ENCODE data around the gene ACAP1. TPM values are rescaled to one million over a fixed set of nuclear protein-coding genes. Genes with fewer than 3 reads are reported as not detected.

ACAP1 gene
- total RNA-seq, 2 donors from 2014 or later = 0.99 to 2.1 TPM

- DNase-seq = no peak
- H3K27ac ChIP-seq = no peak overlapping the region
- 95 to 98% methylated on average over 3 of the region's 3 CpGs for WGBS, 2 donors
- TF ChIP-seq, protein P1, sequence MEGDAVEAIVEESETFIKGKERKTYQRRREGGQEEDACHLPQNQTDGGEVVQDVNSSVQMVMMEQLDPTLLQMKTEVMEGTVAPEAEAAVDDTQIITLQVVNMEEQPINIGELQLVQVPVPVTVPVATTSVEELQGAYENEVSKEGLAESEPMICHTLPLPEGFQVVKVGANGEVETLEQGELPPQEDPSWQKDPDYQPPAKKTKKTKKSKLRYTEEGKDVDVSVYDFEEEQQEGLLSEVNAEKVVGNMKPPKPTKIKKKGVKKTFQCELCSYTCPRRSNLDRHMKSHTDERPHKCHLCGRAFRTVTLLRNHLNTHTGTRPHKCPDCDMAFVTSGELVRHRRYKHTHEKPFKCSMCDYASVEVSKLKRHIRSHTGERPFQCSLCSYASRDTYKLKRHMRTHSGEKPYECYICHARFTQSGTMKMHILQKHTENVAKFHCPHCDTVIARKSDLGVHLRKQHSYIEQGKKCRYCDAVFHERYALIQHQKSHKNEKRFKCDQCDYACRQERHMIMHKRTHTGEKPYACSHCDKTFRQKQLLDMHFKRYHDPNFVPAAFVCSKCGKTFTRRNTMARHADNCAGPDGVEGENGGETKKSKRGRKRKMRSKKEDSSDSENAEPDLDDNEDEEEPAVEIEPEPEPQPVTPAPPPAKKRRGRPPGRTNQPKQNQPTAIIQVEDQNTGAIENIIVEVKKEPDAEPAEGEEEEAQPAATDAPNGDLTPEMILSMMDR (IDR thresholded peaks at IDR 0.05) = no peak
- TF ChIP-seq POLR2A (IDR thresholded peaks at IDR 0.05) = no peak
- no peaks in the 10 kb centered on the region for H3K36me3 ChIP-seq (replicated peaks in 1 of 2; ENCODE audit: insufficient read depth in 1 of 2, low read depth in 2 of 2)
- no peaks in the 10 kb centered on the region for H3K27me3 ChIP-seq
- no peak overlapping the region for H3K4me3 ChIP-seq
- ATAC-seq = no peak
- H3K4me1 ChIP-seq = peaks cover 24% of the 10 kb centered on the region
- intact Hi-C loops (cut with DNase I) = no loop called here
- H3K9me3 ChIP-seq = no peaks in the 10 kb centered on the region
These were observed 42.8 kb downstream of the ACAP1 start for GRCh38 chr17:7379134-7379533.

GRCh38 chr17:7380321-7380720, 44.0 kb downstream of the ACAP1 start:
- no peaks in the 10 kb centered on the region for H3K36me3 ChIP-seq (replicated peaks in 1 of 2; ENCODE audit: insufficient read depth in 1 of 2, low read depth in 2 of 2)

GRCh38 chr17:7380855-7381683, 44.7 kb downstream of the ACAP1 start, which contains the start of gene TNK1:
Gene TNK1 (plus strand): TSS chr17:7381089. CDS start chr17:7382927, 1,838 bp downstream.
- H3K9me3 ChIP-seq = no peaks in the 10 kb centered on the region
- intact Hi-C loops (cut with DNase I) = no loop called here
- DNase-seq (peak; percentile 72 to 87 (median 82)), ATAC-seq (peak; percentile 88)
- no peaks in the 10 kb centered on the region for H3K36me3 ChIP-seq (replicated peaks in 1 of 2; ENCODE audit: insufficient read depth in 1 of 2, low read depth in 2 of 2)
- peak within 1 kb of the TSS; percentile 46 to 87 for H3K4me3 ChIP-seq
- peaks cover 24% of the 10 kb centered on the region for H3K4me1 ChIP-seq
- H3K27ac ChIP-seq = peak within 1 kb of the TSS; percentile 65 to 85 (median 82)
- WGBS, 2 donors = 2% methylated on average over 33 to 52 of the region's 52 CpGs
- TF ChIP-seq, protein P1 (IDR thresholded peaks at IDR 0.05) = peak in 2 of 7 experiments; percentile 5 to 16
- TF ChIP-seq POLR2A (IDR thresholded peaks at IDR 0.05) = peak; percentile 67 to 86 (median 83)
- no peaks in the 10 kb centered on the region for H3K27me3 ChIP-seq

More at GRCh38 chr17:7380321-7380720, 44.0 kb downstream of the ACAP1 start:
- intact Hi-C loops (cut with DNase I) = no loop called here
- Histone ChIP-seq H3K27ac (peak overlapping the region; percentile 65 to 85 (median 82)), H3K4me1 (peaks cover 24% of the 10 kb centered on the region), H3K9me3 (no peaks in the 10 kb centered on the region), H3K27me3 (no peaks in the 10 kb centered on the region), H3K4me3 (peak overlapping the region; percentile 46 to 87)
- WGBS, 2 donors = 10 to 21% methylated on average over 5 to 7 of the region's 7 CpGs
- peak; percentile 67 for ATAC-seq
- no peak for TF ChIP-seq POLR2A (IDR thresholded peaks at IDR 0.05)
- TF ChIP-seq, protein P1 (IDR thresholded peaks at IDR 0.05) = peak in 1 of 7 experiments; percentile 29
- peak; percentile 72 to 91 (median 78) for DNase-seq

DNA sequence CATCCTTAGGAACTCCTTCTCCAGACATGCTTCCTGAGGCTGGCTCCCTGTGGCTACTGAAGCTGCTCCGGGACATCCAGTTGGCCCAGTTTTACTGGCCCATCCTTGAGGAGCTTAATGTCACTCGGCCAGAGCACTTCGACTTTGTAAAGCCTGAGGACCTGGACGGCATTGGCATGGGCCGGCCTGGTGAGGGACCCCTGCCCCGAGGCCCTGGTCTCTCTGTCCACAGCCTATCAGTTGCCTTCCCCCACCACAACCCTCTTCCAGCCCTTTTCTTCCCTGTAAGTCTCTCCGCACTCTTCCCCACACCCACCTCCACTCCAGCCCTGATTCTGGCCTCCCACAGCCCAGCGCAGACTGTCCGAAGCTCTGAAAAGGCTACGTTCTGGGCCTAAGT, 46.6 kb downstream of the ACAP1 start:
- DNase-seq (no peak), ATAC-seq (no peak)
- Histone ChIP-seq H3K4me3 (no peak overlapping the region), H3K4me1 (peaks cover 24% of the 10 kb centered on the region), H3K27me3 (no peaks in the 10 kb centered on the region), H3K9me3 (no peaks in the 10 kb centered on the region), H3K36me3 (replicated peaks in 1 of 2; ENCODE audit: insufficient read depth in 1 of 2, low read depth in 2 of 2) (no peaks in the 10 kb centered on the region), H3K27ac (no peak overlapping the region)
- intact Hi-C loops (cut with DNase I) = no loop called here
- TF ChIP-seq POLR2A (IDR thresholded peaks at IDR 0.05) = no peak
- TF ChIP-seq, protein P1 (IDR thresholded peaks at IDR 0.05) = no peak
- WGBS, 2 donors = 94 to 97% methylated on average over 8 to 10 of the region's 10 CpGs

All from body of pancreas (tissue), 4 donors.